Hepatic stellate cell (primary cell): Measurements from ENCODE around the gene SLC16A8.
"Not testable (repeated sequence)": the region's sequence is repeated elsewhere in the genome, so short reads cannot be mapped to it uniquely, and the experiment has no call there.

Experiments
- DNase-seq: peaks from one replicate; pipeline ENCODE4 v3.0.0; 2011; ENCODE audit warnings: low spot score

The SLC16A8 gene

DNA sequence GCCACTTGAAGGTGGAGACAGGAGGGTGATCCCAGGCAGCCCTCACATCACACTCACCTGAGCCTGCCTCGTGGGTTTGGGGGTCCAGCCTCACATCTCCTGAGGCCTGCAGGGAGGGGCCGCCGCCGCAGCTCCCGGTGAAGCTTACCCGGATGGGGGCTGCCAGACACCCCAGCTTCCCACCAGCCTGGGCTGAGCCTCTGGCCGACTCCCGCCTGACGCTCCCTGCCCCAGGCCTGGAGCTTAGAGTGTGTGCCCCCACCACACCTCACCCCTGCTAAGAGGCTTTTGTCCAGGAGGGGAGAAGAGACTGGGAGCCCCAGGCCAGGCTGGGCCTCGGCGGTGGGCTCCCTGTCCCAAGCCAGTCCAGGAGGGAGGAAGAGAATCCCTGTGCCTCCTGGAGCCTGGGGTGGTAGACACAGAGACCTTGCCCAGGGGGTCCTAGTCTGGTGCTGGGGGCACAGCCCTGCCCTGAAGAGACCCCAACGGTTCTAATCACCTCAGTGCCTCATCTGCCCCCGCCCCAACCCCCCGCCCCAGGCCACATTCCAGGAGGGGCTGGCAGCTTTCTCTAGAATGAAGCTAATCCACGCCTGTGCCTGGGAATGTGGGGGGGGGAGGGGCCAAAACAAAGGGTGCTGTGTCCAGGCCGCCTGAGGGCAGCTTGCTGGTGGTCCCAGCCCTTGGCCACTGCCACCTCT lies at the start of gene SLC16A8:
Gene SLC16A8, minus strand, starts transcription at position 254 of the 701 bp plus-strand sequence. CDS start 1,311 bp downstream, outside the sequence.
- no peak for DNase-seq

- DNase-seq = no peak
Observed at GRCh38 chr22:38133331-38133730, 49.3 kb upstream of the SLC16A8 start.

GRCh38 chr22:38132794-38133193 lies 48.8 kb upstream of the SLC16A8 start:
- no peak for DNase-seq

DNA sequence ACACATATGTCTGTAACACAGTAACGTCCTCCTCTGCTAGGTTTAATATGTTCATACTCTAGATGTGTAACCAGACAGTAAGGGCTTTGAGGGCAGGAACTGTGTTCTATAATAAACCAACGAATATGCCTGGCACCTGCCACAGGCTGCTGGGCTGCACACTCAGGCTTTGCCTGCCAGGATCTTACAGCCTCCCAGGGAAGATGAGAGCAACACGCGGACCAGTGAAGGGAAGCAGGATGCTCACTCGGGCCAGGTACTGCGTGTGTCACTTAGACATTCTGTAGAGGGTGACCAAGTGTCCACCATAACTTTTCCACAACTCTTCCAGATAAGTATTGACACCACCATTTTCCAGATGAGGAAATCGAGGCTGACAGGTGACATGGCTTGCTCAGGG lies 48.2 kb upstream of the SLC16A8 start:
- no peak for DNase-seq

GRCh38 chr22:38131399-38131798 lies 47.4 kb upstream of the SLC16A8 start:
- peak; percentile 45 for DNase-seq

- DNase-seq = no peak
Observed at GRCh38 chr22:38129856-38130255, 45.9 kb upstream of the SLC16A8 start.

GRCh38 chr22:38129021-38129420 lies 45.0 kb upstream of the SLC16A8 start:
- no peak for DNase-seq

DNA sequence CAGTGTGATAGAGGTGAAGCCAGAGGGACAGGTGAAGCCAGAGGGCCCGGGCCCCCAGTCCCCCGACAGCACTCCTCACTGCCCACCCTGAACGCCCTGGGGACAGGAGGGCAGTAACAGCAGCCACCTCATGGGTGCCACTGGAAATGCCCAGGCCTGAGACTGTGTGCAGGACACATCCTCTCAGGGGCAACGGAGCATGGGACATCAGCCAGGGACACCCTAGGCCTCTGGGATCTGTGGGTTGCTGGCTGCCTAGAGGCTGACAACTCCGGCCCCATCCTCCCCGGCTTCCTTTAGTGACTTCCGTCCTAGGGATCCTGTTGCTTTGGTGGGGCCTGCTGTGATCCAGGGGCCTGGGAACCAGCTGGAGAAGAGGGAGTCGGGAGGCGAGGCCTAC lies 43.9 kb upstream of the SLC16A8 start:
- DNase-seq = no peak

DNA sequence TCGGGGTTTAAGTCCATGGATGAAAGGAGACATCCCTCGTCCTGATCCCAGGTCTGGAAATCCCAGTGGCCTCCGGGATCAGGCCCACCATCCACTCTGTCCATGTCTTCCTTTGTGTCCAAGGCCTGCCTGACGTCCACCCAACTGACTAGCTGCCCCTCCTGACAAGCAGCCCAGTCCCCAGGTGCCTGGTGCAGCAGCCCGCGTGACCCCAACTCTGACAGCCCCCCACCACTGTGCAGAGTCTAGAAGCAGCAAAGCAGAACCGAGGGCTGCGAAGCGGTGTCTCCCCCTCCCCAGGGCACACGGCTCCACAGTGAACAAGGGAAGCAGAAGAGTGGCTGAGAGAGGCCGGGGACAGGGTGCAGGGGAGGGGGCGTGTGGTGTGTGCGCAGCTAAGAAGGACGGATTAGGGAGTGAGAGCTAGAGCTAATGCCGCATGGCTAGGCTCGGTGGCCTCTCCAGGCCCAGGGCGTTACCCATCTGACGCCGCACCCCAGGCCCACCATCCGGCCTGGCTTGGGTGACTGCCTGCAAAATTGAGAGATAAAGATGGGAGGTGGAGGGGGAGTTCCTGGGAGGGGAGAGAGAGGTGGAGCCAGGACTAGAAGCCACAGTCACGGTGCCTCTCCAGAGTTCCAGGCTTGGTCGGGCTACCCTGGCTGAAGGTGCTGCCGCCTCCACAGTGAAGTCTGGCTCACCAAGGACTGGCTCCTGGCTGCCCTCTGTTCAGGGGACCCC lies 43.1 kb upstream of the SLC16A8 start:
- no peak for DNase-seq

- no peak for DNase-seq
Observed at GRCh38 chr22:38125751-38126201, 41.8 kb upstream of the SLC16A8 start.

DNA sequence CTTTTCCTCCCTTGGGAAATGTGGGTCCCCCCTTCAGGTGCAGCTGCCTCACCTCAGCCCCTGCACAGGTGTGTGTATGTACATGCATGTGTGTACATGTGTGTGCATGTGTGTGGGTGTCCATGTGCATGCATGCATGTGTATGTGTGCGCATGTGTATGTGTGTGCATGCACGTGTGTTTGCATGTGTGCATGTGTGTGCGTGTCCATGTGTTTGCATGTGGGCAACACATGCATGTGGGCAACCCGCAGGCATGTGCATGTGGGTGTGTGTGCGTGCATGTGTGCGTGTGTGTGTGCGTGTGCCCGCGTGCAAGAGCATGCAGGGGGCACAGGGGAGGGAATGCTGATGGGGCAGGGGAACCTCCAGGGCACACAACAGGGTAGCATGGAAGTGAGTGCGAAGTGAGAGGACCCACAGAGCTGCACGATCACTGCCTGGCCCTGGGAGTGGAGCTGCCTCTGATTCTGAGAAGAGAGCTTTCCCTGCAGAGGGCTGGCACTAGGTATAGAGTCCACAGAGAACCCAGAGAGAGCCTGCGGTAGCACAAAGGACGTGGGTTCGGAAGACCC lies 41.1 kb upstream of the SLC16A8 start:
- no peak for DNase-seq

DNA sequence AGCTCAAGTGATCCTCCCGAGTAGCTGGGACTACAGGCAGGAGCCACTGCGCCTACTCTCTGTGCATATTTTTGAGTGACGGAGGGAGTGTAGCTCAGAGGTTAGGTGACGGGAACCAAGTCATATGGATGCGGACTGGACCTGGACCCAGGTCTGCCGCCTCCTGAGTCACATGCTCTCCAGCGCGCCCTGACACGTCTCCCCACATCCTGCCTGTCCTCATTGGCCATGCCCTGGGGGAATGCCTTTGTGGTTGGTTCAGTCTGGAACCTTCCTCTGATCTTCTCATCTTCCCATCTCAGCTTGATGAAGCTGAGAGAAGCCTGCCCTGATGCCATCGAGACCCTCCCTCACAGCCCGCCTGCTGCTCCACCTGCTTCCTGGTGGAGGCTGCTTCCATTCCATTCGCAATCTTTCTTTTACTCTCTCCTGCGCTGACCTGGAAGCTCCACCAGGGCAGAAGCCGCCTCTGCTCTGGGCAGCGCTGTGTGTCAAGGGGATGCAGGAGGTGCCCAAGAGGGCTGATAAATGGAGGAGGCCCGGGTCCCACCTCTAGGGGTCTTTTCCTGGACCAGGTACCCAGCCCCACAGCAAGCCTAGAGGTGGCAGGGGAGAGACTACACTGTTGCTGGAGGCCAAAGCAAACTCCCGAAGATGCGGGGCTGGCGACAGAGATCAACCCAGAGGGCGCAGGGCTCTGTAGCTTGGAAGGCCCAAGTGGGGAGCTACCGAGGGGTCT lies 40.4 kb upstream of the SLC16A8 start:
- no peak for DNase-seq

DNA sequence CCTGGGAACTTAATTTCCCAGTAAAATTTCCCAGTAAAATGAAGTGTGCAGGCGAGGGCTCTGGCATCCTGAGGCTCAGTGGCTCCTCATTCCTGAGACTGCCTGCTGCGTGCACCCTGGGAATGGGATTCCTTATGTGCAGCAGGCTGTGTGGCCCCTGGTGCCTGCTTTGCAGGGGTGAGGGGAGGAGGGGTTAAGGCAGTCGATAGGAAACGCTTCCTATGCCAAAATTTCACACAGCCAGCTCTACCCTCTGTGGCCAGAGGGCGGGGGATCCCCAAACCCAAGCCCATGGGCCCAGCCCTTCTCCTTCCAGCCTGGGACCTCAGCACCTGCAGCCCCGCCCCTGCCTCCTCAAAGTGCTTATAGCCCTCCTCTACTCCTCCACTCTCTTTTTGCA lies 38.6 kb upstream of the SLC16A8 start:
- no peak for DNase-seq

DNA sequence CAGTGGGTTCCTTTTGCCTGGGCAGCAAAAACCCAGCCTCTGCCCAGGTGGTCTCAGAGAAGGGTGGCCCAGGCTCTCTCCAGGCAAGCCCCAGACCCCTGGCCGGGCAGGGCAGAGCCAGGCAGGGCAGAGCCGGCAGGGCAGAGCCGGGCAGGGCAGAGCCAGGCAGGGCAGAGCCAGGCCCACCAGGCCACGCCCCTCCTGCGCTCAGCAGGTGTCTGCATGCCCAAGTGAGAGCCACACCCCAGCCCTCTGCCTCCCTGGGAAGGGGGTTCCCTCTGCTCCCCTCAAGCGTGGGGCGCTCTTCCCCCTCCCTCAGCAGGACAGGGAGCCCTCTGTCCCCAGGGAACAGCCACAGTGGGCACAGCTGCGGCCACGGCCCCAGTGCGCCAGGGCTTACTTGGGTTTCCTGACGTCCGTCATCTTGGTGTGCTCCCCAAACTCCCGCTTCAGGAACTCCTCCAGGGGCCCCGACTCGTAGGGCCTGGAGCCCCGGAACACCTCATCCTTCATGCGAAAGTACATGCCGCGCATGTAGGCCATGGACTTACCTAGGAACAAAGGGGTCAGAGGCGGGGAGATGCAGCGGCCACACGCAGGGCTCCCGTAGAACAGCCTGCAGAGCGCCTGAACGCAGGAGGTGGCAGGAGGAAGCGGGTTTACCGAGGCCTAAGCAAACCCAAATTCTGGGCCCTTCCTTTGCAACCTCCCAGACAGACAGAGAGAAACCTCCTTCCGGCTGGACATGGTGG lies 36.6 kb upstream of the SLC16A8 start:
- DNase-seq = no peak

DNA sequence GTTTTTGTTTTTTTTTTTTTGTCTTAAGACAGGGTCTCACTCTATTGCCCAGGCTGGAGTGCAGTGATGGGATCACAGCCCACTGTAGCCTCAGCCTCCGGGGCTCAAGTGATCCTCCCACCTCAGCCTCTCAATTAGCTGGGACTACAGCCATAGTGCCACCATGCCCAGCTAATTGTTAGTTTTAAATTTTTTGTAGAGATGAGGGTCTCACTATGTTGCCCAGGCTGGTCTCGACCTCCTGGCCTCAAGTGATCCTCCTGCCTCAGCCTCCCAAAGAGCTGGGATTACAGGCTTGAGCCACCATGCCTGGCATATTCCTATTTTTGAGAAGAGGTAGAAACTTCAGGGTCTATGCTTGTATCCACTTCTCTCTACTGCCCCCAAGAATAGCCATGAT lies 34.8 kb upstream of the SLC16A8 start:
- DNase-seq = not testable (repeated sequence)

DNA sequence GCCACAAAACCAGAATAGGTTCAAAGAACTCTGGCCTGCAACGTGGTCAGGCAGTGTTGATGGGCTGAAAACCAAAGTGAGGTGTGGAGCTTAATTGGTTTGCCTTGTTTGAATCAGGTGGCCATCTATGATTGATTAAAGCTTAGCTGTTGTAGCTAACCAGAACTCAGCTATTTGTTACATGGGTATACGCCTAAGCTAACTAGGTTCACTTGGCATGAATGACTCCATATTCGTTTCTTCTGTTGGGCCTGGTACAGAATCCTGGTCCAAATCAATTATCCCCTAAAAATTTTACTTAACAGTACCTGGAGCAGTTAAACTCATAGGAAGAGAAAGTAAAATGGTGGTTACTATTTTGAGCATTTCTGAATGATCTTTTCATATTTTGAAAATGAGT lies 34.2 kb upstream of the SLC16A8 start:
- no peak for DNase-seq

- not testable (repeated sequence) for DNase-seq
Observed at GRCh38 chr22:38117556-38117955, 33.6 kb upstream of the SLC16A8 start.

DNA sequence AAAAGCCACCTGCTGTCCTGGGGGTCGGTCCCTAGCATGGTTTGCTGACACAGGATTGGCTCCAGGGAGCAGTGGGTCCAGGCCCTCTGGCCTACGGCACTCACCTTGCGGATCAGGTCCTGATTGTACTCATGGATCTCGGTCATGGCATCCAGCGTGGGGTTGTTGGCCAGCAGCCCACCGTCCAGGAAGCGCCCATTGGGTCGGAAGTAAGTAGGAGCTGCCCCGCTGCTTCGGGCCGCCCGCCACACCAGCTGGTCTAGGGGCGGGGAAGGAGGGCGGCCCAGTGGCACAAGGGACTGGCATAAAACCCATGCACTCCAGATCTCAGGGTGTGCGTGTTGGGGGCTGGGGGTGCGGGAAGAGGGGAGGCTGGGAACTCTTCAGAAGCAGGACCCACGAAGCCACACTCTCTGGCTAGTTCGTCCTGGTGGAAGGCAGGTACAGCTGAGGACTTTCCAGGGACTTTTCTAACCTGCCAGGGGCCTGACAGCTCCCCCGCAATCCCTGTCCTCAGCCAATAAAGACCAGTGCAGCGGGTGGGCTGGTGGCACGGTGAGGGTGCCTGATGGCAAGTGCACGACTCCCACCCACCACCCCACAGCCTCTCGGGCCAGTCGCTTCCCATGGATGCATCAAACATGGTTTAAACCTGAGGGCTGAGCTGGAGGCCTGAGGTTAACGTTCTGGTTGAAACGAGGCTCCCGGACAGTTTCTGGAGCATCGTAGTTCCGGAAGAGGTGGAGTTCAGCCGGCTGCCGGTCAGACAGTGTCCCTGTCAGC lies 31.6 kb upstream of the SLC16A8 start:
- DNase-seq = no peak

DNA sequence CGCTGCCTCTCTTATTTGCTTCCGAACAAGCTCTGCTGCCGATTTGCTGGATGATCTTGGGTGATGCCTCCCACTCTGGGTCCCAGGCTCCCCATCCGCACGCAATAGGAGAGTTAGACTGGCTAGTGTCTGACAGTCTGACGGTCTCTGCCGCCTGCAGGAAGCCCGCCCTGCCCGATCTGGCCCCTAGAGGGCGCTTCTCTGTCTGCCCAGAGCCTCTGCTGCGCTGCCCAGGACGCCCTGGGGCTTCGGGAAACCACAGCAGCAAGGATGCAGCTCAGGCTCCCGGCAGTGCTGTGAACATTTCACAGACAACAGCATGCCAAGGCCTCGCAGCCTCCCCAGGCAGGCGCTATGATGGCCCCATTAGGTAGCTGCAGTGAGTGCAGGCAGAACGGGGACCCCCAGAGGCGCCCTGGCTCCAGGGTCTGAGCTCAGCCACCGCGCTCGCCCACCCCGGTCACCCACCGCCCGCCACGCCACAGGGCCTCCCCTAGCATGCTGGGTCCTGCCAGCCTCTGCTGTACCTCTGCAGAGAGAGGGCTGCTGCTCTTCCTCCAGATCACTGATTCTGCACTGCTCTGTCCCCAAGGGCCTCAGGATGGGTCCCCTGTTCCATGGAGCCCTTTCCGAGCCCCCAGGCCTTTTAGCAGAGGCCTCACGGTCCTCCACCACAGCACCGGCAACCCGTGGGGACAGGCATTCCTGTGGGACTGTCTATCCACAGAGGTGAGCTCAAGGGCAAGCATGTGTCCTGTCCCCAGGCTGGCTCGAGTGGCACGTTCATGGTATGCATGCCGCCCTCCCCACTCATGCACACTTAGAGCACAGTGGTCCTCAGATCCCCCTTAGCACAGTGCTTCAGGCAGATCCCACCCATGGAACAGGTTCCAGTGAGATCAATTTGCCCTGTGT lies 30.8 kb upstream of the SLC16A8 start:
- peak; percentile 96 for DNase-seq

GRCh38 chr22:38112381-38112780 lies 28.4 kb upstream of the SLC16A8 start:
- no peak for DNase-seq
